Upper lobe of right lung (tissue), 1 donor: ENCODE results near the gene FOXN3. TPM values are rescaled to one million over a fixed set of nuclear protein-coding genes. Genes with fewer than 3 reads are reported as not detected.

Experiments
- ATAC-seq: fragments of 200-7000 bp; cut with Tn5 transposase; one replicate; pipeline ENCODE4 v1.9.1; 2020; ENCODE audit warnings: mild to moderate bottlenecking, moderate library complexity
- DNase-seq: peaks from one replicate; pipeline ENCODE4 v3.0.0-alpha.2; 2020
- H3K27ac ChIP-seq: fragments of 200-600 bp; one replicate; pipeline ENCODE4 v1.8.0; 2022
- H3K27me3 ChIP-seq: fragments of 200-600 bp; one replicate; pipeline ENCODE4 v1.8.0; 2022; ENCODE audit warnings: mild to moderate bottlenecking
- H3K36me3 ChIP-seq: fragments of 200-600 bp; one replicate; pipeline ENCODE4 v1.8.0; 2022
- H3K4me1 ChIP-seq: fragments of 200-600 bp; one replicate; pipeline ENCODE4 v1.8.0; 2022
- H3K4me3 ChIP-seq: fragments of 200-600 bp; one replicate; pipeline ENCODE4 v1.8.0; 2022; ENCODE audit warnings: mild to moderate bottlenecking
- H3K9me3 ChIP-seq: fragments of 200-600 bp; one replicate; pipeline ENCODE4 v1.8.0; 2022
- intact Hi-C: fragments of 100-400 bp; cut with DNase I; formaldehyde crosslinking; loops from one replicate; pipeline ENCODE4 v1.11.0; 2022
- total RNA-seq: library from RNA; stranded (reverse); fragmentation: NEBNext Ultra II Directional; extraction: Animal tissue kit (Norgen Biotek cat#: 25700); gene quantifications from one replicate; pipeline ENCODE4 v1.2.1, GENCODE V29; 2021
- TF ChIP-seq, protein P1 (sequence below): fragments of 200-600 bp; IDR thresholded peaks from one replicate; pipeline ENCODE4 v1.8.0; 2022; ENCODE audit warnings: antibody characterized with exemption
- donor health status: DM: no; HTN: yes; CAD: no; lungs with severe emphysema.

Gene FOXN3
- total RNA-seq, 1 donor from 2014 or later, result 103 TPM

DNA sequence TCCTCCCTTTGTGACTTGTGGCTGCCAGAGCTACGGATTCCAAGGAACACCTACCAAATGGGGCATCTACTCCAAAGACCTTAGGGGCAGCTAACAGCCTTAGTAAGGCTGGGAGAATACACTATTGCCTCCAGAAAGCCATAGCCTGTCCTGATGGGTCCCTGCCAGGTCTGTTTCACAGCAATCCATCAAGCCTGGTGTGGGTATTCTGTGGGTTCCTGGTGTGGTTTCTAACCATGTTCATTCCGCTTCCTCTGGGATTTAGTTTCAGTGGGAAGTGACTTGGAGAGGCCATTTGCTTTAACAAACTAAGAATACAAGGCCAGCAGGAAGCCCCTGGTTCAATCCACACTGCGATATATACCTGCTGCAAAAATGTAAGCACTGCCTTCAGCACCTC is 220.5 kb downstream of the FOXN3 start:
- no peak overlapping the region for H3K27ac ChIP-seq
- intact Hi-C loops, result no loop called here
- H3K4me1 ChIP-seq, result no peaks in the 10 kb centered on the region
- H3K36me3 ChIP-seq, result no peaks in the 10 kb centered on the region
- H3K9me3 ChIP-seq, result no peaks in the 10 kb centered on the region
- DNase-seq, result no peak
- TF ChIP-seq, protein P1, sequence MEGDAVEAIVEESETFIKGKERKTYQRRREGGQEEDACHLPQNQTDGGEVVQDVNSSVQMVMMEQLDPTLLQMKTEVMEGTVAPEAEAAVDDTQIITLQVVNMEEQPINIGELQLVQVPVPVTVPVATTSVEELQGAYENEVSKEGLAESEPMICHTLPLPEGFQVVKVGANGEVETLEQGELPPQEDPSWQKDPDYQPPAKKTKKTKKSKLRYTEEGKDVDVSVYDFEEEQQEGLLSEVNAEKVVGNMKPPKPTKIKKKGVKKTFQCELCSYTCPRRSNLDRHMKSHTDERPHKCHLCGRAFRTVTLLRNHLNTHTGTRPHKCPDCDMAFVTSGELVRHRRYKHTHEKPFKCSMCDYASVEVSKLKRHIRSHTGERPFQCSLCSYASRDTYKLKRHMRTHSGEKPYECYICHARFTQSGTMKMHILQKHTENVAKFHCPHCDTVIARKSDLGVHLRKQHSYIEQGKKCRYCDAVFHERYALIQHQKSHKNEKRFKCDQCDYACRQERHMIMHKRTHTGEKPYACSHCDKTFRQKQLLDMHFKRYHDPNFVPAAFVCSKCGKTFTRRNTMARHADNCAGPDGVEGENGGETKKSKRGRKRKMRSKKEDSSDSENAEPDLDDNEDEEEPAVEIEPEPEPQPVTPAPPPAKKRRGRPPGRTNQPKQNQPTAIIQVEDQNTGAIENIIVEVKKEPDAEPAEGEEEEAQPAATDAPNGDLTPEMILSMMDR, result no peak
- no peak overlapping the region for H3K4me3 ChIP-seq
- no peak for ATAC-seq
- no peaks in the 10 kb centered on the region for H3K27me3 ChIP-seq

DNA sequence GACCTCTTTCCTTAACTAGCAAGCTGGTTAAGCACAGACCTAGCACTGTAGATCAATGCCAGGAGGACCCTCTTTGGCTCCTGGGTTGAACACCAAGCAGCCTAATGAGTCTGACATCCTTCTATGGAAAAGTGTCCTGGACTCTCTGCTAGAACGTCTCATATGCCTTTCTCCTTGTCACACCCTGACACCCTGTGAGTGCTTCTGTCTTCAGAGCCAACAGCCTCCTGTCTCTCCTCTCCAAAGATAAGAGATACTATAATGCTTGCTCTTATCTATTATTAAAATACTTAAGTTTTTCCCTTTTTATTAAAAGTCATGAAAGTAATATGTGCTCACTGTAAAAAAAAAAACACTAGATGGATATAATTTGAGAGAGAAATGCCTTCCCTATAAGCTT is 222.7 kb downstream of the FOXN3 start:
- intact Hi-C loops, result no loop called here
- Histone ChIP-seq H3K4me1 (no peaks in the 10 kb centered on the region), H3K36me3 (no peaks in the 10 kb centered on the region), H3K9me3 (no peaks in the 10 kb centered on the region), H3K4me3 (no peak overlapping the region), H3K27me3 (no peaks in the 10 kb centered on the region), H3K27ac (no peak overlapping the region)
- TF ChIP-seq, protein P1, result no peak
- DNase-seq (no peak), ATAC-seq (no peak)

DNA sequence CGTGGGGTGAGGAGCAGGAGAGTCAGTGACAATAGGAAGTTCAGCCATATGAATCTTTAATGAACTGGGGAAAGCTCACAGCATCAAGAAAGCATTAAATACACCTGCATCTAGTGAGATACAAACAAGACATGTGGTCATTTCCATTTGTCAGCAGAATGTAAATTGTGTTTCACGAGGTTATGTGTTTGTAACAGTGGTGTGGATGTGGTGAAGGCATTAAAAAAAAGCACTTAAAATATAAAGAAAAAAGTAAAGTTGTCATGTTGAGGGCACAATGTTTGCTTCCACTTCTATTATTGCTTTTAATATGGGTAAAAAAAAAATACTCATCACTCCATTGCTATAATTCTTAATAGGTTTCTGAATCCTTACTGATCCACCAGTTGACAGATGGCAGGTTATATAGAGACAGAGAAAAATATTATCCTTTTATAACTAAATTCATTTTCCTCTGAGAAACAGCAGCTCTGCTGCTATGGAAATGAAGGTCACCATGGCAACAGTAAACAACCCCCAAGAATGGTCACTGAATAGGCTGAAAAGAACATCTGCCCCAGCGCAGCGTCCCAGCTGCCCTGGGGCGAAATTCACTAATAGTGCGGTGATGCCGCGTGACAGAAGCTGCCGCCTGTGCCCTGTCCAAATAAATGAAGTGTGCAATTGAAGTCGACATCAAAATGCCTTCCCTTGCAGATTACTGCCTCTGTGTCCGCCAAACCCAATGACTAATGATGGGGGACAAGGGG is 226.1 kb downstream of the FOXN3 start:
- intact Hi-C loops, result no loop called here
- no peak overlapping the region for H3K4me3 ChIP-seq
- ATAC-seq (no peak), DNase-seq (no peak)
- H3K9me3 ChIP-seq, result no peaks in the 10 kb centered on the region
- H3K4me1 ChIP-seq, result no peaks in the 10 kb centered on the region
- TF ChIP-seq, protein P1, result no peak
- H3K27me3 ChIP-seq, result no peaks in the 10 kb centered on the region
- H3K36me3 ChIP-seq, result no peaks in the 10 kb centered on the region
- no peak overlapping the region for H3K27ac ChIP-seq

DNA sequence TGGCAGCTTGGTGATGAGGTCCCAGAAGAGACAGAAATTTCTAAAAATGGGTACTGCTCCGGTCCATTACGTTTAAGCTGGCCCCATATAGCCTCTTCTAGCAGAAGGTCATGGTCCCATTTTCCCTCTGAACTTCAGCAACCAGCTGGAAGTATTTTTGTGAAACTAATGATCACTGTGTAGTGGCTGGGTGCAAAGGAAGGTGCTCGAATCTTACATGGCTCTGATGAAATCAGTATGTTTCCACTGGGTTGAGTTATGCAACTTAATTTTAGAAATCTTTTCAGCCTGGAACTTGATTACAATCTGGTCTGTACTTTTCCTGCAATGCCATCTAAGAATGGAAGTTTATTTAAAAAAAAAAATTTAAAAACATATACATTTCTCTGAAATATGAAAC is 228.5 kb downstream of the FOXN3 start:
- H3K4me1 ChIP-seq, result no peaks in the 10 kb centered on the region
- H3K27me3 ChIP-seq, result no peaks in the 10 kb centered on the region
- ATAC-seq (no peak), DNase-seq (no peak)
- H3K36me3 ChIP-seq, result no peaks in the 10 kb centered on the region
- TF ChIP-seq, protein P1, result no peak
- no peak overlapping the region for H3K4me3 ChIP-seq
- H3K9me3 ChIP-seq, result no peaks in the 10 kb centered on the region
- no peak overlapping the region for H3K27ac ChIP-seq
- intact Hi-C loops, result no loop called here

DNA sequence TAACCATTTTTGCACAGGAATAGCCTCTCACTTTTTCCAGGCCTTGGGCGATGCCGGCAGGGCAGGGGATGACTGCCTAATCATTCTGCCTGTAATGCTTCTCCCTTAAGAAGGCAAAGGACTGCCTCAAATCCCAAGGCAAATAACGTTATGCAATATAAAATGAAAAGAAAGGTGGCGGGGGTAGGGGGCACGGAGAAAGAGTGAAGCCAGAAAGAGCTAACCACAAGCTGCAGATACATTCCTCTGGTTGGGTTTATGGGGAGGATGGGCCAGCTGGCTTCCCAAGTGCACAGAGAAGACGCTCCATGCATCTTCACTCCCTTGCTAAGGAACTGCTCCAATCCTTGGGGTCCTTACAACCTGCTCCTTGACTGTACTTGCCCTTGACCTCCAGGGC is 229.5 kb downstream of the FOXN3 start:
- Histone ChIP-seq H3K4me1 (no peaks in the 10 kb centered on the region), H3K36me3 (no peaks in the 10 kb centered on the region), H3K9me3 (no peaks in the 10 kb centered on the region), H3K4me3 (no peak overlapping the region), H3K27ac (no peak overlapping the region), H3K27me3 (no peaks in the 10 kb centered on the region)
- intact Hi-C loops, result no loop called here
- ATAC-seq (no peak), DNase-seq (no peak)
- TF ChIP-seq, protein P1, result no peak
